Activated naive CD4-positive, alpha-beta T cell treated with anti-CD3 and anti-CD28 coated beads, Interleukin-2, amount 50 U/mL, for 24 hours (primary cell): ENCODE measurements around the gene IFT122.
"Not testable (repeated sequence)": the region's sequence is repeated elsewhere in the genome, so short reads cannot be mapped to it uniquely, and the experiment has no call there.

Experiments used
- H3K27ac Mint-ChIP-seq: one replicate; pipeline ENCODE4 v1.8.0; 2021; ENCODE audit warnings: mild to moderate bottlenecking, mixed read lengths
- H3K27me3 Mint-ChIP-seq: one replicate; pipeline ENCODE4 v1.8.0; 2021; ENCODE audit warnings: mixed read lengths
- H3K36me3 Mint-ChIP-seq: one replicate; pipeline ENCODE4 v1.8.0; 2021; ENCODE audit warnings: mixed read lengths
- H3K4me1 Mint-ChIP-seq: one replicate; pipeline ENCODE4 v1.8.0; 2021; ENCODE audit warnings: mixed read lengths
- H3K4me3 Mint-ChIP-seq: one replicate; pipeline ENCODE4 v1.8.0; 2021; ENCODE audit warnings: mild to moderate bottlenecking, mixed read lengths
- H3K9me3 Mint-ChIP-seq: one replicate; pipeline ENCODE4 v1.8.0; 2021; ENCODE audit warnings: mixed read lengths

Gene IFT122

GRCh38 chr3:129409541-129409940 is 30.5 kb upstream of the IFT122 start:
- no peaks in the 10 kb centered on the region for H3K36me3 Mint-ChIP-seq
- H3K4me3 Mint-ChIP-seq, result no peak overlapping the region
- no peak overlapping the region for H3K27ac Mint-ChIP-seq
- H3K27me3 Mint-ChIP-seq, result no peaks in the 10 kb centered on the region
- no peaks in the 10 kb centered on the region for H3K9me3 Mint-ChIP-seq
- no peaks in the 10 kb centered on the region for H3K4me1 Mint-ChIP-seq

- H3K4me3 Mint-ChIP-seq, result no peak overlapping the region
- no peaks in the 10 kb centered on the region for H3K27me3 Mint-ChIP-seq
- H3K27ac Mint-ChIP-seq, result no peak overlapping the region
- H3K9me3 Mint-ChIP-seq, result no peaks in the 10 kb centered on the region
- no peaks in the 10 kb centered on the region for H3K4me1 Mint-ChIP-seq
- no peaks in the 10 kb centered on the region for H3K36me3 Mint-ChIP-seq
Observed at GRCh38 chr3:129410971-129411370, 29.1 kb upstream of the IFT122 start.

GRCh38 chr3:129412542-129413198 is 27.4 kb upstream of the IFT122 start:
- no peaks in the 10 kb centered on the region for H3K27me3 Mint-ChIP-seq
- no peak overlapping the region for H3K27ac Mint-ChIP-seq
- H3K4me1 Mint-ChIP-seq, result no peaks in the 10 kb centered on the region
- H3K4me3 Mint-ChIP-seq, result no peak overlapping the region
- H3K9me3 Mint-ChIP-seq, result no peaks in the 10 kb centered on the region
- no peaks in the 10 kb centered on the region for H3K36me3 Mint-ChIP-seq

GRCh38 chr3:129413238-129413637 is 26.8 kb upstream of the IFT122 start:
- H3K27ac Mint-ChIP-seq, H3K27me3 Mint-ChIP-seq, H3K9me3 Mint-ChIP-seq, H3K4me3 Mint-ChIP-seq, H3K4me1 Mint-ChIP-seq, H3K36me3 Mint-ChIP-seq: not testable (repeated sequence)

- H3K27me3 Mint-ChIP-seq, result no peaks in the 10 kb centered on the region
- H3K4me3 Mint-ChIP-seq, result no peak overlapping the region
- no peaks in the 10 kb centered on the region for H3K4me1 Mint-ChIP-seq
- no peak overlapping the region for H3K27ac Mint-ChIP-seq
- no peaks in the 10 kb centered on the region for H3K36me3 Mint-ChIP-seq
- H3K9me3 Mint-ChIP-seq, result no peaks in the 10 kb centered on the region
Observed at GRCh38 chr3:129413687-129414506, 26.1 kb upstream of the IFT122 start.

GRCh38 chr3:129415378-129415777 is 24.6 kb upstream of the IFT122 start:
- H3K27ac Mint-ChIP-seq, result no peak overlapping the region
- no peaks in the 10 kb centered on the region for H3K36me3 Mint-ChIP-seq
- H3K27me3 Mint-ChIP-seq, result no peaks in the 10 kb centered on the region
- H3K9me3 Mint-ChIP-seq, result no peaks in the 10 kb centered on the region
- no peak overlapping the region for H3K4me3 Mint-ChIP-seq
- H3K4me1 Mint-ChIP-seq, result no peaks in the 10 kb centered on the region

- no peaks in the 10 kb centered on the region for H3K9me3 Mint-ChIP-seq
- no peak overlapping the region for H3K4me3 Mint-ChIP-seq
- no peaks in the 10 kb centered on the region for H3K27me3 Mint-ChIP-seq
- no peaks in the 10 kb centered on the region for H3K36me3 Mint-ChIP-seq
- H3K4me1 Mint-ChIP-seq, result no peaks in the 10 kb centered on the region
- H3K27ac Mint-ChIP-seq, result no peak overlapping the region
Observed at GRCh38 chr3:129415830-129416229, 24.2 kb upstream of the IFT122 start.

GRCh38 chr3:129416415-129416814 is 23.6 kb upstream of the IFT122 start:
- Mint-ChIP-seq H3K9me3 (no peaks in the 10 kb centered on the region), H3K36me3 (peaks cover 2% of the 10 kb centered on the region), H3K4me3 (no peak overlapping the region), H3K4me1 (no peaks in the 10 kb centered on the region), H3K27me3 (no peaks in the 10 kb centered on the region), H3K27ac (no peak overlapping the region)

- no peaks in the 10 kb centered on the region for H3K4me1 Mint-ChIP-seq
- H3K9me3 Mint-ChIP-seq, result no peaks in the 10 kb centered on the region
- peaks cover 2% of the 10 kb centered on the region for H3K36me3 Mint-ChIP-seq
- H3K4me3 Mint-ChIP-seq, result no peak overlapping the region
- no peaks in the 10 kb centered on the region for H3K27me3 Mint-ChIP-seq
- no peak overlapping the region for H3K27ac Mint-ChIP-seq
Observed at GRCh38 chr3:129417326-129417725, 22.7 kb upstream of the IFT122 start.

GRCh38 chr3:129418041-129418973 is 21.7 kb upstream of the IFT122 start:
- no peak overlapping the region for H3K27ac Mint-ChIP-seq
- no peaks in the 10 kb centered on the region for H3K9me3 Mint-ChIP-seq
- H3K36me3 Mint-ChIP-seq, result peaks cover 2% of the 10 kb centered on the region
- no peaks in the 10 kb centered on the region for H3K27me3 Mint-ChIP-seq
- H3K4me1 Mint-ChIP-seq, result no peaks in the 10 kb centered on the region
- no peak overlapping the region for H3K4me3 Mint-ChIP-seq

- no peaks in the 10 kb centered on the region for H3K9me3 Mint-ChIP-seq
- no peak overlapping the region for H3K4me3 Mint-ChIP-seq
- peaks cover 2% of the 10 kb centered on the region for H3K36me3 Mint-ChIP-seq
- no peaks in the 10 kb centered on the region for H3K27me3 Mint-ChIP-seq
- peaks cover 6% of the 10 kb centered on the region for H3K4me1 Mint-ChIP-seq
- H3K27ac Mint-ChIP-seq, result no peak overlapping the region
Observed at GRCh38 chr3:129419476-129419875, 20.5 kb upstream of the IFT122 start.

GRCh38 chr3:129421236-129421883 is 18.7 kb upstream of the IFT122 start:
- Mint-ChIP-seq H3K4me1 (peaks cover 7% of the 10 kb centered on the region), H3K27me3 (no peaks in the 10 kb centered on the region), H3K36me3 (peaks cover 2% of the 10 kb centered on the region), H3K9me3 (no peaks in the 10 kb centered on the region), H3K4me3 (no peak overlapping the region), H3K27ac (no peak overlapping the region)

- Mint-ChIP-seq H3K4me1 (peaks cover 7% of the 10 kb centered on the region), H3K9me3 (no peaks in the 10 kb centered on the region), H3K27ac (no peak overlapping the region), H3K4me3 (no peak overlapping the region), H3K36me3 (peaks cover 2% of the 10 kb centered on the region), H3K27me3 (no peaks in the 10 kb centered on the region)
Observed at GRCh38 chr3:129421988-129422745, 17.9 kb upstream of the IFT122 start.

GRCh38 chr3:129422897-129423296 is 17.1 kb upstream of the IFT122 start:
- no peak overlapping the region for H3K4me3 Mint-ChIP-seq
- peaks cover 2% of the 10 kb centered on the region for H3K36me3 Mint-ChIP-seq
- peaks cover 14% of the 10 kb centered on the region for H3K4me1 Mint-ChIP-seq
- no peak overlapping the region for H3K27ac Mint-ChIP-seq
- peaks cover 1% of the 10 kb centered on the region for H3K27me3 Mint-ChIP-seq
- H3K9me3 Mint-ChIP-seq, result no peaks in the 10 kb centered on the region
